ENCODE data around the gene SRGAP1.

DNA sequence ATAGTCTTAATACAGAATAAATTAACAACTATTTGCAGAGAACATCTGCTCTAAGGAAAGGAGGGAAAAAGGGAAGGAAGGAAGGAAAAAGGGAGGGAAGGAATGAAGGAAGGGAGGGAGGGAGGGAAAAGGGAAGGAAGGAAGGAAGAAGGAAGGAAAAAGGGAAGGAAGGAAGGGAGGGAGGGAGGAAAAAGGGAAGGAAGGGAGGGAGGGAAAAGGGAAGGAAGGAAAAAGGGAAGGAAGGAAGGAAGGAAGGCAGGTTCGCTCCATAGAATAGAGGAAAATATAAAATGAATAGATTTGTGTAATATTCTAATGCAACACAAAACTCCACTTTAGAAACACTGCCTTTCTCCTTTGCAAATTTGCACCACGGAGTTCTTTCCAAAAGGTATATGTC, 361.0 kb downstream of the SRGAP1 start:
- TF ChIP-seq, protein P1, sequence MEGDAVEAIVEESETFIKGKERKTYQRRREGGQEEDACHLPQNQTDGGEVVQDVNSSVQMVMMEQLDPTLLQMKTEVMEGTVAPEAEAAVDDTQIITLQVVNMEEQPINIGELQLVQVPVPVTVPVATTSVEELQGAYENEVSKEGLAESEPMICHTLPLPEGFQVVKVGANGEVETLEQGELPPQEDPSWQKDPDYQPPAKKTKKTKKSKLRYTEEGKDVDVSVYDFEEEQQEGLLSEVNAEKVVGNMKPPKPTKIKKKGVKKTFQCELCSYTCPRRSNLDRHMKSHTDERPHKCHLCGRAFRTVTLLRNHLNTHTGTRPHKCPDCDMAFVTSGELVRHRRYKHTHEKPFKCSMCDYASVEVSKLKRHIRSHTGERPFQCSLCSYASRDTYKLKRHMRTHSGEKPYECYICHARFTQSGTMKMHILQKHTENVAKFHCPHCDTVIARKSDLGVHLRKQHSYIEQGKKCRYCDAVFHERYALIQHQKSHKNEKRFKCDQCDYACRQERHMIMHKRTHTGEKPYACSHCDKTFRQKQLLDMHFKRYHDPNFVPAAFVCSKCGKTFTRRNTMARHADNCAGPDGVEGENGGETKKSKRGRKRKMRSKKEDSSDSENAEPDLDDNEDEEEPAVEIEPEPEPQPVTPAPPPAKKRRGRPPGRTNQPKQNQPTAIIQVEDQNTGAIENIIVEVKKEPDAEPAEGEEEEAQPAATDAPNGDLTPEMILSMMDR (IDR thresholded peaks at IDR 0.05; ENCODE audit: insufficient read depth, low read length) = no peak
- TF ChIP-seq POLR2AphosphoS5 (IDR thresholded peaks at IDR 0.05; ENCODE audit: low read depth) = no peak

All from HL-60 (cell line).